Retina (tissue), 1 donor: ENCODE measurements around the gene TMPO.
"Not testable (repeated sequence)": the region's sequence is repeated elsewhere in the genome, so short reads cannot be mapped to it uniquely, and the experiment has no call there.

ENCODE experiments used
- DNase-seq: peaks from one replicate; pipeline ENCODE4 v3.0.0-alpha.2; 2016

Gene TMPO

GRCh38 chr12:98579835-98580234, 64.4 kb downstream of the TMPO start:
- no peak for DNase-seq

GRCh38 chr12:98580695-98581094, 65.3 kb downstream of the TMPO start:
- no peak for DNase-seq

- no peak for DNase-seq
Measured at GRCh38 chr12:98581101-98581500, 65.7 kb downstream of the TMPO start.

DNA sequence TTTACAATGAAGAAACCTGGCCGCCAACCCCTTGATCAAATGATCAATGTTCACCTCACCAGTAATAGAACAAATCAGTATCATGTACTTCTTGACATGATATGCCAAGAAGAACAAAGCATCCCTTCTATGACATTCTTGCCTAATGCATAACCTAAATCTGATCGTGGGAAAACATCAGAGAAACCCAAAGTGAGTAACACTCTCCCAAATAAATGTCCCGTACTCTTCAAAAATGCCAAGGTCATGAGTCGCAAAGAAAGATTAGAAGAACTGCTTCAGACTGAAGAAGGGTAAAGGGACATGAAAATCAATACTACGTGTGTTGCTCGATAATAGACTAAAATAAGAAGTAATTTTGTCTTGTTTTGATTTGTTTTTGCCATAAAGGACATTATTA, 66.7 kb downstream of the TMPO start:
- no peak for DNase-seq

- no peak for DNase-seq
Measured at GRCh38 chr12:98587084-98587483, 71.7 kb downstream of the TMPO start.

GRCh38 chr12:98591209-98591608, 75.8 kb downstream of the TMPO start:
- DNase-seq, result no peak

- no peak for DNase-seq
Measured at GRCh38 chr12:98592825-98593322, 77.5 kb downstream of the TMPO start.

DNA sequence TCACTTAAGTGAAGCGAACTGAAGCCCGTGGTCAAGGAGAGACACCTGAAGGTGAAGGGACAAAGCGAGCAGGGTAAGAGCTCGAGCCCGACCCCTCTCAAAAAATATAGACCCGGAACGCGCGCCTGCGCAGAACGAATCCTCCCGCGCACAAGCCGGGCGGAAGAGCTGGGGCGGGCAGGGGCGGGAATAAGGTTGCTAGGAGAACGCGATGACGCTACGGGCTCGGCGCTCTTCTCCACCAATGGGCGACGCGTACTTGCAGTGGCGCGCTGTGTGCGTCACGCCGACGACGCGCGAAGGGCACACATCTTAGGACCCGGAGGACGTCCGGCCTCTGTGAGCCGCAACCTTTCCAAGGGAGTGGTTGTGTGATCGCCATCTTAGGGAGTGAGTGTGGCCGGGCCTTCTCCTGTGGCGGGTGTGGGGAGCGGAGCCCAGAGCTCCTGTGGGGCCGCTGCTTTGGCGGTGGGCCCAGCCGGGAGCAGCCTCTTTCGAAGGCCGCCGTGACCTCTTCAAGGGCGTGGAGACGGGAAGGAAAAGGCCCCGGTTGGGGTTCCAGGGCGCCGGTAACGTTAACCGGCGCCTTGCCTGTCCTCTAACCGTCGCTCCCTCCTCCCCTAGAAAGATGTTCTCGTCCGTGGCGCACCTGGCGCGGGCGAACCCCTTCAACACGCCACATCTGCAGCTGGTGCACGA, 78.1 kb downstream of the TMPO start, which contains the start of gene SLC25A3:
Gene SLC25A3 (plus strand): TSS at position 336 of the 699 bp plus-strand sequence. CDS start 293 bp downstream, at position 629.
- peak; percentile 95 for DNase-seq

- DNase-seq, result peak; percentile 56
Measured at GRCh38 chr12:98594050-98594835, 78.9 kb downstream of the TMPO start.

DNA sequence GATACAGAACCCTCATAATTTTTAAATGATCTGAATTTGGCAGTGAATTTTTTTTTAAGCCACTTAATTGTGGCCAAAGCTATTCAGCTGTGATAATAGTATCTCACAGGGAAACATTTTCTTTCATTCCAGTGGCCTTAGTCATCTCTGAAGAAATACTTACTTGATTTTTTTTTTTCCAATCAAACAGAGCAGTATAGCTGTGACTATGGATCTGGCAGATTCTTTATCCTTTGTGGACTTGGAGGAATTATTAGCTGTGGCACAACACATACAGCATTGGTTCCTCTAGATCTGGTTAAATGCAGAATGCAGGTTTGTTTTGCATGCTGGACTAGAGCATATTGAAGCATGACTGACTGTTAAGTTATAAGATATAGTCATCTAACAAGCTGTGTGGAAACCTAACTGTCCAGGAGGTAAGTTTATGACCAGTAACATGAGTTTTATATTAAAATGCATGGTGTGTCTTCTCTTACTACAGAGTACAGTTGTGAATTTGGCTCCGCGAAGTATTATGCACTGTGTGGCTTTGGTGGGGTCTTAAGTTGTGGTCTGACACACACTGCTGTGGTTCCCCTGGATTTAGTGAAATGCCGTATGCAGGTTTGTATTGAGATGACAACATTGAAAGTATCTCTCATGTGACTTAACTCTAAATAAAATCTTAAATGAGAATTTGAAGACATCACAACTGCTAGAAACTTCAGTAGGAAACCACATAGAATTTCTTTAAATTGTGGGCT, 80.0 kb downstream of the TMPO start:
- DNase-seq, result no peak

DNA sequence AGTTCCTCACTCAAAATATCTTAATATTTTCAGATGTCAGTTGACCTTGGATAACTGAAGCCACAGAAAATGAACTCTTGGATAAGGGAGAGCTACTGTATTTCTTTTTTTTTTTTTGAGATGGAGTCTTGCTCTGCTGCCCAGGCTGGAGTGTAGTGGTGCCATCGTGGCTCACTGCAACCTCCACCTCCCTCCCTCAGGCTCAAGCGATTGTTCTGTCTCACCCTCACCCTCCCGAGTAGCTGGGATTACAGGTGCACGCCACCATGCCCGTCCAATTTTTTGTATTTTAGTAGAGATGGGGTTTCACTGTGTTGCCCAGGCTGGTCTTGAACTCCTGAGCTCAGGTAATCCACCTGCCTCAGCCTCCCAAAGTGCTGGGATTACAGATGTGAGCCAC, 81.9 kb downstream of the TMPO start:
- DNase-seq, result not testable (repeated sequence)
